DND-41 (cell line): ENCODE data around the gene DGAT2L6.
"Not testable (repeated sequence)": the region's sequence is repeated elsewhere in the genome, so short reads cannot be mapped to it uniquely, and the experiment has no call there.

Experiments used
- ATAC-seq: fragments of 200-7000 bp; cut with Tn5 transposase; 3 replicates; pipeline ENCODE4 v1.9.1; 2021; ENCODE audit warnings: low read depth; ENCODE audit not compliant: insufficient read depth
- DNase-seq: peaks from one replicate; pipeline ENCODE4 v3.0.0-alpha.2; 2020
- H2AFZ ChIP-seq: 2 replicates; pipeline ENCODE4 v1.6.0; 2012; ENCODE audit warnings: low read depth, low read length
- H3K27ac ChIP-seq: 2 replicates; pipeline ENCODE4 v1.5.1; 2012; ENCODE audit warnings: low read length, inconsistent platforms
- H3K27me3 ChIP-seq: fragments of 200-600 bp; sonication (generic); 2 replicates; pipeline ENCODE4 v1.6.0; 2012; ENCODE audit warnings: low read length, mild to moderate bottlenecking, inconsistent platforms; ENCODE audit not compliant: insufficient read depth, poor library complexity
- H3K36me3 ChIP-seq: 2 replicates; pipeline ENCODE4 v1.5.1; 2012; ENCODE audit warnings: low read length, inconsistent platforms; ENCODE audit not compliant: insufficient read depth
- H3K4me1 ChIP-seq: 2 replicates; pipeline ENCODE4 v1.5.1; 2012; ENCODE audit warnings: mild to moderate bottlenecking, low read length; ENCODE audit not compliant: insufficient read depth
- H3K4me2 ChIP-seq: 2 replicates; pipeline ENCODE4 v1.6.0; 2012; ENCODE audit warnings: mild to moderate bottlenecking, moderate library complexity, low read length, inconsistent platforms; ENCODE audit not compliant: insufficient read depth
- H3K4me3 ChIP-seq, 2 experiments: fragments of 200-600 bp in 1 of 2; shearing (Covaris generic) in 1 of 2; 2 replicates each; pipeline ENCODE4 v1.5.1; 2012 to 2016; ENCODE audit warnings: inconsistent platforms in 2 of 2, low read length in 2 of 2, mild to moderate bottlenecking in 2 of 2, low read depth in 1 of 2, moderate library complexity in 1 of 2
- H3K79me2 ChIP-seq: 2 replicates; pipeline ENCODE4 v1.6.0; 2012; ENCODE audit warnings: low read length, inconsistent platforms; ENCODE audit not compliant: insufficient read depth
- H3K9ac ChIP-seq: 2 replicates; pipeline ENCODE4 v1.6.0; 2012; ENCODE audit warnings: low read depth, mild to moderate bottlenecking, inconsistent platforms, low read length, moderate library complexity
- H3K9me3 ChIP-seq: 2 replicates; pipeline ENCODE4 v1.5.1; 2012; ENCODE audit warnings: low read length, moderate library complexity, mild to moderate bottlenecking, inconsistent platforms; ENCODE audit not compliant: insufficient read depth, severe bottlenecking
- H4K20me1 ChIP-seq: 2 replicates; pipeline ENCODE4 v1.6.0; 2012; ENCODE audit warnings: low read length; ENCODE audit not compliant: insufficient read depth
- EZH2 ChIP-seq: IDR thresholded peaks from 3 replicates; pipeline ENCODE4 v1.6.1; 2012; ENCODE audit warnings: borderline replicate concordance, low read depth, mild to moderate bottlenecking, moderate library complexity, low read length, inconsistent platforms; ENCODE audit not compliant: severe bottlenecking
- TF ChIP-seq, protein P1 (sequence below): IDR thresholded peaks from 2 replicates; pipeline ENCODE4 v1.5.1; 2012; ENCODE audit warnings: borderline replicate concordance, low read length, moderate library complexity, mild to moderate bottlenecking; ENCODE audit not compliant: poor library complexity, severe bottlenecking; ENCODE audit errors: extremely low read depth

The DGAT2L6 gene

DNA sequence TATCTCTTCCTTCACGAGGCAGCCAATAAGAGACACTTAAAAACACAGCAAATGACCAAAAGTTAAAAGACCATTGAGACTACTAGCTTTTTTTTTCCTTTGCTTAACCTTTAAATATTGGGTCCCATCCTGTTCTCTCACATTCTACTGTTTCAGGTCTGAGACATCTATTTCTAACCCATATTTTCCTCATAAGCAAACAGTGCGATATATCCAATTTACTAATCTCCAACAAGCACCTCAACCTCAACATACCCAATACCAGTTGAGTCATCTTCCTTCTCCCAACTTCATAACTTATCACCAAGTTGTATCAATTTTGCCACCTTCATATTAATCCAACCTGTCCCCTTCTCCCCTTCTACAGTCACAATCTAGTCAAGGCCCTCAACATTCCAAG is 64.2 kb downstream of the DGAT2L6 start:
- no peaks in the 10 kb centered on the region for H3K4me1 ChIP-seq
- TF ChIP-seq, protein P1, sequence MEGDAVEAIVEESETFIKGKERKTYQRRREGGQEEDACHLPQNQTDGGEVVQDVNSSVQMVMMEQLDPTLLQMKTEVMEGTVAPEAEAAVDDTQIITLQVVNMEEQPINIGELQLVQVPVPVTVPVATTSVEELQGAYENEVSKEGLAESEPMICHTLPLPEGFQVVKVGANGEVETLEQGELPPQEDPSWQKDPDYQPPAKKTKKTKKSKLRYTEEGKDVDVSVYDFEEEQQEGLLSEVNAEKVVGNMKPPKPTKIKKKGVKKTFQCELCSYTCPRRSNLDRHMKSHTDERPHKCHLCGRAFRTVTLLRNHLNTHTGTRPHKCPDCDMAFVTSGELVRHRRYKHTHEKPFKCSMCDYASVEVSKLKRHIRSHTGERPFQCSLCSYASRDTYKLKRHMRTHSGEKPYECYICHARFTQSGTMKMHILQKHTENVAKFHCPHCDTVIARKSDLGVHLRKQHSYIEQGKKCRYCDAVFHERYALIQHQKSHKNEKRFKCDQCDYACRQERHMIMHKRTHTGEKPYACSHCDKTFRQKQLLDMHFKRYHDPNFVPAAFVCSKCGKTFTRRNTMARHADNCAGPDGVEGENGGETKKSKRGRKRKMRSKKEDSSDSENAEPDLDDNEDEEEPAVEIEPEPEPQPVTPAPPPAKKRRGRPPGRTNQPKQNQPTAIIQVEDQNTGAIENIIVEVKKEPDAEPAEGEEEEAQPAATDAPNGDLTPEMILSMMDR, result no peak
- TF ChIP-seq EZH2, result no peak
- no peaks in the 10 kb centered on the region for H4K20me1 ChIP-seq
- ATAC-seq (no peak), DNase-seq (no peak)
- no peak overlapping the region for H3K4me2 ChIP-seq
- H3K9me3 ChIP-seq, result no peaks in the 10 kb centered on the region
- H3K4me3 ChIP-seq, result no peak overlapping the region
- H3K27me3 ChIP-seq, result no peaks in the 10 kb centered on the region
- no peak overlapping the region for H3K9ac ChIP-seq
- H2AFZ ChIP-seq, result no peak overlapping the region
- H3K27ac ChIP-seq, result no peak overlapping the region
- no peaks in the 10 kb centered on the region for H3K36me3 ChIP-seq
- H3K79me2 ChIP-seq, result no peaks in the 10 kb centered on the region

DNA sequence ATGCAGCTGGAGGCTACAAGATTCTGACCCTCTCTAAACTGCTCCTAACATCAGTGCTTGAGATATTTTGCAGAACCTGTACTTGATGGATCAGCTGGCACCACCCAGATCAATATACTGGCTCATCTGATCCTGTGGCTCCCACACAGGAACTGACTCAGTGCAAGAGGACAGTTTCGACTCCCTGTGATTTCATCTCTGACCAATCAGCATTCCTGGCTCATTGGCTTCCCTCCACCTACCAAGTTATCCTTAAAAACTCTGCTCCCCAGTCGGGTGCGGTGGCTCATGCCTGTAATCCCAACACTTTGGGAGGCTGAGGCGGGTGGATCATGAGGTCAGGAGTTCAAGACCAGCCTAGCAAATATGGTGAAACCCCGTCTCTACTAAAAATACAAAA is 66.3 kb downstream of the DGAT2L6 start:
- not testable (repeated sequence) for H3K4me1 ChIP-seq, ATAC-seq, H3K27ac ChIP-seq, H2AFZ ChIP-seq, H3K4me2 ChIP-seq, H3K36me3 ChIP-seq, H3K27me3 ChIP-seq, H4K20me1 ChIP-seq, DNase-seq, H3K9me3 ChIP-seq, H3K4me3 ChIP-seq, H3K9ac ChIP-seq, H3K79me2 ChIP-seq

DNA sequence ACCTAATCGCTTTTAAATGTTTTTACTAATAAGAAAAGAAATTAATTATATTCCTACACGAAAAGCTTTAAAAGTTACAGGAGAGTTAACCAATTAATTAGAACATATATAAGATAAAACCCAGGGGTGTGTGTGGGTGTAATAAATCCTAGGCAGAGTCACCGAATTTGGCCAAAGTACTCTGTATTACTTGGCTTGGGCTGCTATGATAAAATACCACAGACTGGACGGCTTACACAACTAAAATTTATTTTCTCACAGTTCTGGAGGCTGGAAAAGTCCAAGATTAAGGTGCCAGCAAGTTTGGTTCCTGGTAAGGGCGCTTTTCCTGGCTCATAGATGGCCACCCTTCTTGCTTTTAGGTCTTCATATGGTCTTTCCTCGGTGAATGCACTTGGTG is 67.6 kb downstream of the DGAT2L6 start:
- no peak overlapping the region for H2AFZ ChIP-seq
- TF ChIP-seq, protein P1, result no peak
- no peak for TF ChIP-seq EZH2
- no peaks in the 10 kb centered on the region for H4K20me1 ChIP-seq
- no peaks in the 10 kb centered on the region for H3K36me3 ChIP-seq
- no peaks in the 10 kb centered on the region for H3K27me3 ChIP-seq
- ATAC-seq, result no peak
- no peaks in the 10 kb centered on the region for H3K4me1 ChIP-seq
- no peak overlapping the region for H3K4me3 ChIP-seq
- H3K79me2 ChIP-seq, result no peaks in the 10 kb centered on the region
- DNase-seq, result no peak
- H3K9ac ChIP-seq, result no peak overlapping the region
- H3K9me3 ChIP-seq, result no peaks in the 10 kb centered on the region
- no peak overlapping the region for H3K4me2 ChIP-seq
- no peak overlapping the region for H3K27ac ChIP-seq

DNA sequence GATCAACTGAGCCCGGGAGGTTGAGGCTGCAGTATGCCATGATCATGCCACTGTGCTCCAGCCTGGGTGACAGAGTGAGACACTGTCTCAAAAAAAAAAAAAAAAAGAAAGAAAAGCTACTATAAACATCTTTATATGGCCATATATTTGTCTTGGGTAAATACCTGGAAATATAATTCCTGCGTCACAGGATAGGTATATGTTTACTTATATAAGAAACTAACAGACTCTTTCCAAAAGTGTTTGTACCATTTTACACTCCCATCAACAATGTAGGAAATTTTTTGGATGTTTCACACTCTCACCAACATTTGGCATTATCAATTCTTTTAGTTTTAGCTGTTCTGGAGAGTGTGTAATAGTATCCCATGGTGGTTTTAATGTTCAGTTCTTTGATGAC is 70.0 kb downstream of the DGAT2L6 start:
- Histone ChIP-seq H3K9ac (no peak overlapping the region), H3K4me1 (no peaks in the 10 kb centered on the region), H4K20me1 (no peaks in the 10 kb centered on the region), H3K27ac (no peak overlapping the region), H3K4me2 (no peak overlapping the region), H3K36me3 (no peaks in the 10 kb centered on the region), H2AFZ (no peak overlapping the region), H3K9me3 (no peaks in the 10 kb centered on the region), H3K4me3 (no peak overlapping the region), H3K79me2 (no peaks in the 10 kb centered on the region), H3K27me3 (no peaks in the 10 kb centered on the region)
- no peak for DNase-seq
- ATAC-seq, result no peak
- TF ChIP-seq, protein P1, result no peak
- no peak for TF ChIP-seq EZH2
